T-cell (primary cell): Measurements from ENCODE around the gene MYH6. TPM values are rescaled to one million over a fixed set of nuclear protein-coding genes. Genes with fewer than 3 reads are reported as not detected.
"Not testable (repeated sequence)": the region's sequence is repeated elsewhere in the genome, so short reads cannot be mapped to it uniquely, and the experiment has no call there.

ENCODE experiments used
- ATAC-seq, 4 experiments: fragments of 200-7000 bp in 3 of 4; fragments of 150-1000 bp in 1 of 4; cut with Tn5 transposase; replicated peaks in 1 of 4; 1 replicate in 3 of 4; 2 replicates in 1 of 4; pipeline ENCODE4 v1.10.0; 2021; ENCODE audit warnings: moderate library complexity in 3 of 4, mild to moderate bottlenecking in 2 of 4, moderate number of reproducible peaks in 1 of 4
- CTCF ChIA-PET, 2 donors: fragments of 300-600 bp; sonication (Branson Sonifier 250); formaldehyde crosslinking; loops; one replicate each; lab custom pipeline; 2022; ENCODE audit warnings: antibody characterized with exemption in 2 of 2; lab: Charles Lee
- POLR2A ChIA-PET, 2 donors: fragments of 300-600 bp; sonication (Branson Sonifier 250); formaldehyde crosslinking; loops; one replicate each; lab custom pipeline; 2022; ENCODE audit warnings: antibody characterized with exemption in 2 of 2; lab: Charles Lee
- DNase-seq, 35 experiments: peaks; one replicate each; pipeline versions ENCODE4 v3.0.0 to v3.0.0-alpha.2; 2013 to 2023
- H3K27ac ChIP-seq: one replicate; pipeline ENCODE4 v1.5.1; 2013; ENCODE audit warnings: low read length
- H3K27me3 ChIP-seq, 2 experiments: replicated peaks in 1 of 2; 1 replicate in 1 of 2; 2 replicates in 1 of 2; pipeline versions ENCODE4 v1.6.1 to v1.7.0; 2013; ENCODE audit warnings: low read length in 1 of 2, mixed read lengths in 1 of 2; ENCODE audit not compliant: control insufficient read depth in 2 of 2, insufficient read depth in 2 of 2; ENCODE audit errors: extremely low read depth in 1 of 2
- H3K36me3 ChIP-seq, 2 donors: 1 replicate in 1 of 2; 2 replicates in 1 of 2; pipeline versions ENCODE4 v1.6.1 to v1.7.0; 2013; ENCODE audit warnings: low read length in 1 of 2; ENCODE audit not compliant: control insufficient read depth in 2 of 2, insufficient read depth in 1 of 2; ENCODE audit errors: extremely low read depth in 1 of 2
- H3K4me1 ChIP-seq, 2 experiments: 1 replicate in 1 of 2; 2 replicates in 1 of 2; pipeline versions ENCODE4 v1.6.1 to v1.7.0; 2013; ENCODE audit warnings: low read length in 2 of 2, mixed read lengths in 1 of 2; ENCODE audit not compliant: insufficient read depth in 2 of 2, control insufficient read depth in 1 of 2; ENCODE audit errors: extremely low read depth in 1 of 2
- H3K4me3 ChIP-seq, 2 donors: 1 replicate in 1 of 2; 2 replicates in 1 of 2; pipeline versions ENCODE4 v1.5.1 to v1.7.0; 2013; ENCODE audit warnings: mild to moderate bottlenecking in 2 of 2, low read length in 1 of 2, moderate library complexity in 1 of 2; ENCODE audit not compliant: control insufficient read depth in 1 of 2; ENCODE audit errors: extremely low read depth in 1 of 2
- H3K9me3 ChIP-seq: 2 replicates; pipeline ENCODE4 v1.7.0; 2013
- H3K27ac Mint-ChIP-seq, 2 donors: one replicate each; pipeline ENCODE4 v1.8.0; 2020 to 2021; ENCODE audit warnings: mild to moderate bottlenecking in 2 of 2, mixed read lengths in 2 of 2
- H3K27me3 Mint-ChIP-seq, 2 donors: one replicate each; pipeline ENCODE4 v1.8.0; 2021 to 2022; ENCODE audit warnings: mixed read lengths in 2 of 2
- H3K36me3 Mint-ChIP-seq: one replicate; pipeline ENCODE4 v1.8.0; 2021; ENCODE audit warnings: mixed read lengths
- H3K4me1 Mint-ChIP-seq, 3 donors: one replicate each; pipeline ENCODE4 v1.8.0; 2020 to 2022; ENCODE audit warnings: mixed read lengths in 3 of 3, mild to moderate bottlenecking in 1 of 3
- H3K4me3 Mint-ChIP-seq, 3 donors: one replicate each; pipeline ENCODE4 v1.8.0; 2020 to 2022; ENCODE audit warnings: mild to moderate bottlenecking in 3 of 3, mixed read lengths in 3 of 3, moderate library complexity in 3 of 3
- H3K9me3 Mint-ChIP-seq, 3 donors: one replicate each; pipeline ENCODE4 v1.8.0; 2020 to 2022; ENCODE audit warnings: mixed read lengths in 3 of 3
- WGBS: methylation state at CpG from one replicate; pipeline ENCODE4 v1.1.5; 2013; ENCODE audit warnings: missing lambda C conversion rate; ENCODE audit not compliant: insufficient coverage; 5-methylcytosine and 5-hydroxymethylcytosine counted together
- total RNA-seq, 35 experiments: library from RNA in 6 of 35; stranded (reverse) in 6 of 35; fragments of 120-200 nt in 1 of 35; gene quantifications; one replicate each; pipeline versions ENCODE4 v1.2.1 to v1.2.4 and lab custom pipeline; 2013 to 2026

MYH6 gene
- total RNA-seq, 5 donors from 2014 or later (not counting 1 experiment from before 2014, with no cell fraction given), result not detected

DNA sequence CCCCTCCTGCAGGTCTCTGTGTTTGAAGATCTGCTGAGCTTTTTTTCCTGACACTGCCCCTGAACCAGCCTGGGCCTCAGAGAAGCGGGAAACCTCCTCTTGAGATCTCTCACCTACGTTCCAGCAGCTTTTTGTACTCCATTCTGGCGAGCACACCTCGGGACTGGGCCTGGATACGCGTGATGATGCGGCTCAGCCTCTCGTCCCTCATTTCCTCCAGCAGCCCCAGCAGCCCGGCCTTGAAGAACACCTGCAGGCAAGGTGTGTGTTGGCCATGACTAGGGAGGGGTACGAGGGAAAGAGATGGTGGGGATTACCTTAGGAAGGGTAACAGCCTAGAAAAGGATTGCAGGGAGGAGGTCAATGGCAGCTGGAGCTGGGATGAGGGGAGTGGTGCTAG is 17.1 kb upstream of the MYH6 start:
- ATAC-seq (no peak), DNase-seq (no peak)
- Histone ChIP-seq H3K4me3 (no peak overlapping the region), H3K27ac (no peak overlapping the region), H3K27me3 (peaks cover 0 to 17% of the 10 kb centered on the region in 2 experiments), H3K9me3 (no peaks in the 10 kb centered on the region), H3K4me1 (no peaks in the 10 kb centered on the region), H3K36me3 (no peaks in the 10 kb centered on the region)
- CTCF ChIA-PET, result no interaction called here
- Mint-ChIP-seq H3K4me1 (no peaks in the 10 kb centered on the region), H3K27ac (no peak overlapping the region), H3K9me3 (no peaks in the 10 kb centered on the region), H3K27me3 (peaks cover 3 to 5% of the 10 kb centered on the region in 2 donors), H3K4me3 (no peak overlapping the region), H3K36me3 (no peaks in the 10 kb centered on the region)
- POLR2A ChIA-PET, result no interaction called here
- WGBS, result 63% methylated on average over 6 of the region's 10 CpGs

DNA sequence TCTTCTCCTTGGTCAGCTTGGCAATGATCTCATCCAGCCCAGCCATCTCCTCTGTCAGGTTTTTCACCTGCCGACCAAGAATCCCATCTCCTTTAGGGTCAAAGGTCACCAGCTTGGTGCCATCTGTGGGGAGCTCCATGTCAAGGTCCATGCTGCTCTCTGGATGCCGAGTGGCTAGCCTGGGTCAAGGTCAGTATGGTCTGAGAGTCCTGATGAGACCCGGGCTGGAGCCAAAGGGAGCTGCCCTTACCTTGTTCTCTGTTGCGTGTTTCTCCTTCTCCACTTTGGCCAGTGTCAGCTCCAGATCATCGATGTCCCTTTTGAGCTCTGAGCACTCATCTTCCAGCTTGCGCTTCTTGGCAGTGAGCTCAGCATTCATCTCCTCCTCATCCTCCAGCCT is 15.6 kb upstream of the MYH6 start:
- CTCF ChIA-PET, result no interaction called here
- H3K9me3 ChIP-seq, result no peaks in the 10 kb centered on the region
- Mint-ChIP-seq H3K27ac (no peak overlapping the region), H3K4me3 (no peak overlapping the region), H3K36me3 (no peaks in the 10 kb centered on the region), H3K9me3 (no peaks in the 10 kb centered on the region), H3K4me1 (no peaks in the 10 kb centered on the region), H3K27me3 (peaks cover 3 to 7% of the 10 kb centered on the region in 2 donors)
- WGBS, result 82% methylated on average over 6 of the region's 6 CpGs
- no peaks in the 10 kb centered on the region for H3K36me3 ChIP-seq
- DNase-seq (no peak), ATAC-seq (no peak)
- no peak overlapping the region for H3K4me3 ChIP-seq
- no peak overlapping the region for H3K27ac ChIP-seq
- POLR2A ChIA-PET, result interaction anchor here in 1 of 2 donors (0.7 kb wide), 1 partner anchor 8 kb away, joined by 3 read pairs; no protein-coding TSS in a partner anchor
- H3K4me1 ChIP-seq, result no peaks in the 10 kb centered on the region
- peaks cover 0 to 19% of the 10 kb centered on the region in 2 experiments for H3K27me3 ChIP-seq

DNA sequence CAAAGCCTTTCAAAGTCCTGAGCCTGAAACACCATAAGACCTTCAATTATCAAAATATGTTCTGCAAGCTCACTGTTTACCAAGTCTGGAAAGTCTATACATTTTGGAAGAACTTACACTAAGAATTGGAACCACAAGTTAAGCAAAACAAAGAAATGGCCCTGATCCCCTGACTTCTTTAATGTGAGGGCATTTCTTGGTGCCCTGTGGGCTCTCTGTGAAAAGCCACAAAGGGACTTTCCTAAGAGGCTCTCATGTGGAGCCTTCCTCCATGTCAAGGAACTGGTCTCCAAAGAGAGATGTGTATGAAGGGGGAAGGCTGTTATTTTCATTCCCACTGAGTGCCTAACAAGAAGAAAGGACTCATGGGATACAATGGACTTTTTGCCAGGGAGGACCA is 13.5 kb upstream of the MYH6 start:
- Mint-ChIP-seq H3K36me3 (no peaks in the 10 kb centered on the region), H3K27me3 (peaks cover 3 to 13% of the 10 kb centered on the region in 2 donors), H3K27ac (no peak overlapping the region), H3K9me3 (no peaks in the 10 kb centered on the region), H3K4me1 (no peaks in the 10 kb centered on the region), H3K4me3 (no peak overlapping the region)
- Histone ChIP-seq H3K36me3 (no peaks in the 10 kb centered on the region), H3K4me1 (no peaks in the 10 kb centered on the region), H3K27ac (no peak overlapping the region), H3K9me3 (no peaks in the 10 kb centered on the region), H3K27me3 (peaks cover 0 to 20% of the 10 kb centered on the region in 2 experiments), H3K4me3 (no peak overlapping the region)
- ATAC-seq (no peak), DNase-seq (no peak)
- ChIA-PET CTCF (no interaction called here), POLR2A (no interaction called here)

DNA sequence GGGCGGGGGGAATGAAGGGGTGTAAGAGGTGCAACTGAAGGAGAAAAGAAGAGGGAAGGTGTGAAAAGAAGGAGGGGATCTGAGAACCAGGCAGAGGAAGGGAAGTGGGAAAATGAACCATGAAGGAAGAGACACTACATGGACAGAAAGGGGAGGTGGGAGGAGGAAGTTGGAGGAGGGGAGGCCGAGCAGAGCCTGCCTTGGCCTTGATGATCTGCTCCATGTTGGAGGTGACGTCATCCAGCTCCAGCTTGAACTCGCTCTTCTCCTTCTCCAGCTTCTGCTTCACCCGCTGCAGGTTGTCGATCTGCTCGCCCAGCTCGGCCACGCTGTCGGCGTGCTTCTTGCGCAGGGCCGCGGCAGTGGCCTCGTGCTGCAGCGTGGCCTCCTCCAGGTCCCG is 11.6 kb upstream of the MYH6 start:
- peaks cover 6 to 13% of the 10 kb centered on the region in 2 donors for H3K27me3 Mint-ChIP-seq
- H3K4me3 ChIP-seq, H3K27ac Mint-ChIP-seq, CTCF ChIA-PET, ATAC-seq, H3K4me1 Mint-ChIP-seq, H3K36me3 Mint-ChIP-seq, H3K4me3 Mint-ChIP-seq, H3K27ac ChIP-seq, DNase-seq, H3K4me1 ChIP-seq, H3K9me3 ChIP-seq, H3K36me3 ChIP-seq, H3K9me3 Mint-ChIP-seq: not testable (repeated sequence)
- H3K27me3 ChIP-seq, result peaks cover 0 to 25% of the 10 kb centered on the region in 2 experiments
- 63% methylated on average over 1 of the region's 17 CpGs for WGBS
- POLR2A ChIA-PET, result interaction anchor here in 1 of 2 donors (0.6 kb wide), 1 partner anchor 264 kb away, joined by 5 read pairs; no protein-coding TSS in a partner anchor

DNA sequence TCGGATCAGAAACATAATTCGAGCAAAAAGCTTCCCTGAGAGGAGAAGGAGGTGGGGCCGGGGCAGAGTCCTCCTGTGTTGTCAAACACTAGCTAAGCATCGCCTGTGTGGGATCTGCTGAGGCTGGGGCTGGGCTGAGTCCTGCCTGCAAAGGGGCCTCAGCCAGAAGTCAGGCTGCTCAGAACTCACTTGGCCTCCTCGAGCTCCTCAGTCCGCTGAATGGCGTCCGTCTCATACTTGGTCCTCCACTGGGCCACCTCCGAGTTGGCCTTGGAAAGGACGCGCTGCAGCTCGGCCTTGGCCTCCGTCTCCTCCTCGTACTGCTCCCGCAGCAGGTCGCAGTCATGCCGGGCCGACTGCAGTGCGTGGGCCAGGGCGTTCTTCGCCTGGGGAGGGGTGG is 9.9 kb upstream of the MYH6 start:
- Histone ChIP-seq H3K4me1 (no peaks in the 10 kb centered on the region), H3K27me3 (peaks cover 0 to 30% of the 10 kb centered on the region in 2 experiments), H3K4me3 (no peak overlapping the region), H3K9me3 (no peaks in the 10 kb centered on the region), H3K36me3 (no peaks in the 10 kb centered on the region), H3K27ac (no peak overlapping the region)
- Mint-ChIP-seq H3K27ac (no peak overlapping the region), H3K9me3 (no peaks in the 10 kb centered on the region), H3K27me3 (peaks cover 6 to 17% of the 10 kb centered on the region in 2 donors), H3K4me1 (no peaks in the 10 kb centered on the region), H3K4me3 (no peak overlapping the region), H3K36me3 (no peaks in the 10 kb centered on the region)
- ChIA-PET POLR2A (no interaction called here), CTCF (no interaction called here)
- no peak for ATAC-seq
- 80% methylated on average over 16 of the region's 21 CpGs for WGBS
- DNase-seq, result no peak

DNA sequence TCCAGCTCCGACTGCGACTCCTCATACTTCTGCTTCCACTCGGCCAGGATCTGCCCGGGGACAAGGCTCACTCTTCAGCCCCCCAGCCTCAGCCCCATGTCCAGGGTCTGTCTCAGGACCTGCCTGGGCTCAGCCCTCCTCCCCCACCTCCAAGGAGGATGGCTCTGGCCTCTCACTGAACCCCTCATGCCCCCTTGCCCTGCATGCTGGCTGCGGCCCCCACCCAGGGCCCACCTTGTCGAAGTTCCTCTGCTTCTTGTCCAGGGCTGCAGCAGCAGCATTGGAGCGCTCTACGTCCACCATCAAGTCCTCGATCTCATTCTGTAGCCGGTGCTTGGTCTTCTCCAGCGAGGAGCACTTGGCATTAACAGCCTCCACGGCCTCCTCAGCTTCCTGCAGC is 9.2 kb upstream of the MYH6 start:
- H3K36me3 ChIP-seq, DNase-seq, H3K27ac Mint-ChIP-seq, H3K9me3 Mint-ChIP-seq, H3K4me1 ChIP-seq, H3K4me3 Mint-ChIP-seq, H3K27ac ChIP-seq, H3K4me1 Mint-ChIP-seq, H3K36me3 Mint-ChIP-seq, POLR2A ChIA-PET, ATAC-seq, H3K4me3 ChIP-seq, H3K9me3 ChIP-seq: not testable (repeated sequence)
- WGBS, result 71% methylated on average over 12 of the region's 12 CpGs
- CTCF ChIA-PET, result interaction anchor here in 1 of 2 donors (0.6 kb wide), 1 partner anchor 18 kb away, joined by 3 read pairs; no protein-coding TSS in a partner anchor
- H3K27me3 ChIP-seq, result peaks cover 0 to 35% of the 10 kb centered on the region in 2 experiments
- peaks cover 6 to 17% of the 10 kb centered on the region in 2 donors for H3K27me3 Mint-ChIP-seq

DNA sequence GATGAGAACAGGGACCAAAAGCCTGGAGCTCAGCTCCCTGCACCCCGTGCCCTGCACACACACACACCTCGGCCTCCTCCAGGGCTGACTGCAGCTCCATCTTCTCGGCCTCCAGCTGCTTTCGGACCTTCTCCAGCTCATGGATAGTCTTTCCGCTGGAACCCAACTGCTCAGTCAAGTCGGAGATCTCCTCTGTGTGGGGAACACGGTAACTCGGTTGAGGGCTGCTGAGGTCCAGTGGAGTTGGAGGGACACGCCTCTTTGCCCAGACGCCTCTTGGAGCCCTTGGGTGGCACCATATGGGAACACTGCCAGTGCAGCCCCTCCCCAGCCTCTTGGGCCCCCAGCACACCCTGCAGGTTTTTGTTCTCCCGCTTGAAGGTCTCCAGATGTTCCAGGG is 8.7 kb upstream of the MYH6 start:
- peaks cover 9 to 19% of the 10 kb centered on the region in 2 donors for H3K27me3 Mint-ChIP-seq
- H3K27me3 ChIP-seq, result peaks cover 0 to 35% of the 10 kb centered on the region in 2 experiments
- ATAC-seq (no peak), DNase-seq (no peak)
- no peaks in the 10 kb centered on the region for H3K9me3 ChIP-seq
- no peak overlapping the region for H3K27ac ChIP-seq
- 93% methylated on average over 10 of the region's 11 CpGs for WGBS
- no peaks in the 10 kb centered on the region for H3K9me3 Mint-ChIP-seq
- CTCF ChIA-PET, result interaction anchor here in 1 of 2 donors (0.6 kb wide), 1 partner anchor 17 kb away, joined by 3 read pairs; no protein-coding TSS in a partner anchor
- no peak overlapping the region for H3K4me3 Mint-ChIP-seq
- POLR2A ChIA-PET, result no interaction called here
- no peaks in the 10 kb centered on the region for H3K36me3 ChIP-seq
- H3K4me3 ChIP-seq, result no peak overlapping the region
- H3K4me1 ChIP-seq, result no peaks in the 10 kb centered on the region
- H3K27ac Mint-ChIP-seq, result no peak overlapping the region
- no peaks in the 10 kb centered on the region for H3K36me3 Mint-ChIP-seq
- no peaks in the 10 kb centered on the region for H3K4me1 Mint-ChIP-seq
